ENCODE measurements around the gene EEF1B2.
"Not testable (repeated sequence)": the region's sequence is repeated elsewhere in the genome, so short reads cannot be mapped to it uniquely, and the experiment has no call there.

GRCh38 chr2:206207316-206207715 lies 47.6 kb downstream of the EEF1B2 start:
- not testable (repeated sequence) for TF ChIP-seq ZNF274 (IDR thresholded peaks at IDR 0.05; ENCODE audit: low read depth, low read length); YY1 (IDR thresholded peaks at IDR 0.05; ENCODE audit: insufficient read depth, insufficient read length)

Measured in NT2/D1 (cell line).